ENCODE results near the gene CAMK4. TPM values are rescaled to one million over a fixed set of nuclear protein-coding genes. Genes with fewer than 3 reads are reported as not detected.

CAMK4 gene
- total RNA-seq, 1 experiment from 2014 or later, result 10.6 TPM

GRCh38 chr5:111512375-111513130 is 288.4 kb downstream of the CAMK4 start, which contains the start of gene STARD4 (continued):
- TF ChIP-seq TEAD1 (CRISPR knock-in tag; IDR thresholded peaks at IDR 0.05) (0 out of 2 replicates have a peak, but pooled peaks have one; percentile 21), KAT7 (CRISPR knock-in tag; IDR thresholded peaks at IDR 0.05; ENCODE audit: borderline replicate concordance) (no peak), JUN (CRISPR knock-in tag; IDR thresholded peaks at IDR 0.05) (no peak), STAT6 (CRISPR knock-in tag; conservative IDR thresholded peaks at IDR 0.05; ENCODE audit: low read depth) (no peak), ZBTB21 (CRISPR knock-in tag; IDR thresholded peaks at IDR 0.05; ENCODE audit: borderline replicate concordance) (no peak), ZNF317 (CRISPR knock-in tag; IDR thresholded peaks at IDR 0.05; ENCODE audit: borderline replicate concordance, low read depth) (0 out of 2 replicates have a peak, but pooled peaks have one; percentile 32), TP53 (CRISPR knock-in tag; IDR thresholded peaks at IDR 0.05) (no peak; the same call in 1 of the 2 replicates), RELA (CRISPR knock-in tag; IDR thresholded peaks at IDR 0.05; ENCODE audit: borderline replicate concordance) (no peak), HMGXB4 (CRISPR knock-in tag; IDR thresholded peaks at IDR 0.05) (0 out of 2 replicates have a peak, but pooled peaks have one; percentile 41), USF1 (CRISPR knock-in tag; IDR thresholded peaks at IDR 0.05) (peak; percentile 27; the same call in 1 of the 2 replicates), SP1 (CRISPR knock-in tag; conservative IDR thresholded peaks at IDR 0.05) (peak; percentile 90), IRF1 (CRISPR knock-in tag; IDR thresholded peaks at IDR 0.05) (no peak), CREM (CRISPR knock-in tag; IDR thresholded peaks at IDR 0.05) (peak; percentile 50; the same call in 1 of the 2 replicates), GTF2I (CRISPR knock-in tag; conservative IDR thresholded peaks at IDR 0.05) (no peak), E2F1 (CRISPR knock-in tag; IDR thresholded peaks at IDR 0.05) (no peak), FOXK1 (CRISPR knock-in tag; IDR thresholded peaks at IDR 0.05) (peak; percentile 80), ZBTB43 (CRISPR knock-in tag; IDR thresholded peaks at IDR 0.05) (peak; percentile 10; the same call in 1 of the 2 replicates), FOXP1 (CRISPR knock-in tag; IDR thresholded peaks at IDR 0.05; ENCODE audit: borderline replicate concordance) (peak; percentile 88; the same call in 1 of the 2 replicates)
- TF ChIP-seq, protein P1, sequence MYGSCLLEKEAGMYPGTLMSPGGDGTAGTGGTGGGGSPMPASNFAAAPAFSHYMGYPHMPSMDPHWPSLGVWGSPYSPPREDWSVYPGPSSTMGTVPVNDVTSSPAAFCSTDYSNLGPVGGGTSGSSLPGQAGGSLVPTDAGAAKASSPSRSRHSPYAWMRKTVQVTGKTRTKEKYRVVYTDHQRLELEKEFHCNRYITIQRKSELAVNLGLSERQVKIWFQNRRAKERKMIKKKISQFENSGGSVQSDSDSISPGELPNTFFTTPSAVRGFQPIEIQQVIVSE (CRISPR knock-in tag; IDR thresholded peaks at IDR 0.05; ENCODE audit: borderline replicate concordance), result no peak
- TF ChIP-seq, protein P2, sequence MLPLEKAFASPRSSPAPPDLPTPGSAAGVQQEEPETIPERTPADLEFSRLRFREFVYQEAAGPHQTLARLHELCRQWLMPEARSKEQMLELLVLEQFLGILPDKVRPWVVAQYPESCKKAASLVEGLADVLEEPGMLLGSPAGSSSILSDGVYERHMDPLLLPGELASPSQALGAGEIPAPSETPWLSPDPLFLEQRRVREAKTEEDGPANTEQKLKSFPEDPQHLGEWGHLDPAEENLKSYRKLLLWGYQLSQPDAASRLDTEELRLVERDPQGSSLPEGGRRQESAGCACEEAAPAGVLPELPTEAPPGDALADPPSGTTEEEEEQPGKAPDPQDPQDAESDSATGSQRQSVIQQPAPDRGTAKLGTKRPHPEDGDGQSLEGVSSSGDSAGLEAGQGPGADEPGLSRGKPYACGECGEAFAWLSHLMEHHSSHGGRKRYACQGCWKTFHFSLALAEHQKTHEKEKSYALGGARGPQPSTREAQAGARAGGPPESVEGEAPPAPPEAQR (CRISPR knock-in tag; IDR thresholded peaks at IDR 0.05), result no peak
- TF ChIP-seq, protein P3, sequence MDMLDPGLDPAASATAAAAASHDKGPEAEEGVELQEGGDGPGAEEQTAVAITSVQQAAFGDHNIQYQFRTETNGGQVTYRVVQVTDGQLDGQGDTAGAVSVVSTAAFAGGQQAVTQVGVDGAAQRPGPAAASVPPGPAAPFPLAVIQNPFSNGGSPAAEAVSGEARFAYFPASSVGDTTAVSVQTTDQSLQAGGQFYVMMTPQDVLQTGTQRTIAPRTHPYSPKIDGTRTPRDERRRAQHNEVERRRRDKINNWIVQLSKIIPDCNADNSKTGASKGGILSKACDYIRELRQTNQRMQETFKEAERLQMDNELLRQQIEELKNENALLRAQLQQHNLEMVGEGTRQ (CRISPR knock-in tag; IDR thresholded peaks at IDR 0.05), result no peak
